HEK293T (cell line): Measurements from ENCODE around the gene BACH2.

Experiments
- ARNT ChIP-seq: fragments of 450-650 bp; IDR thresholded peaks from 2 replicates; pipeline ENCODE4 v1.6.1; 2017; ENCODE audit warnings: mild to moderate bottlenecking
- BHLHE40 ChIP-seq: fragments of 450-650 bp; IDR thresholded peaks from 2 replicates; pipeline ENCODE4 v1.6.1; 2016; ENCODE audit warnings: mild to moderate bottlenecking, moderate library complexity, borderline replicate concordance
- FOXA1 ChIP-seq: fragments of 450-650 bp; IDR thresholded peaks from 2 replicates; pipeline ENCODE4 v1.6.1; 2016; ENCODE audit warnings: mild to moderate bottlenecking
- FOXK2 ChIP-seq: fragments of 450-650 bp; IDR thresholded peaks from 2 replicates; pipeline ENCODE4 v1.6.1; 2016; ENCODE audit warnings: mild to moderate bottlenecking
- FOXM1 ChIP-seq: fragments of 450-650 bp; IDR thresholded peaks from 2 replicates; pipeline ENCODE4 v1.6.1; 2017; ENCODE audit warnings: mild to moderate bottlenecking, borderline replicate concordance
- HDGF ChIP-seq: fragments of 450-650 bp; IDR thresholded peaks from 2 replicates; pipeline ENCODE4 v1.6.1; 2017; ENCODE audit warnings: antibody characterized with exemption, borderline replicate concordance
- NFRKB ChIP-seq: fragments of 450-650 bp; IDR thresholded peaks from 2 replicates; pipeline ENCODE4 v1.6.1; 2016; ENCODE audit warnings: mild to moderate bottlenecking, moderate library complexity
- PKNOX1 ChIP-seq: fragments of 450-650 bp; IDR thresholded peaks from 2 replicates; pipeline ENCODE4 v1.6.1; 2016
- SP1 ChIP-seq: fragments of 450-650 bp; IDR thresholded peaks from 2 replicates; pipeline ENCODE4 v1.6.1; 2017
- SUZ12 ChIP-seq: fragments of 450-650 bp; IDR thresholded peaks from 2 replicates; pipeline ENCODE4 v1.6.1; 2016; ENCODE audit warnings: mild to moderate bottlenecking

GRCh38 chr6:90219209-90219985, 77.2 kb downstream of the BACH2 start:
- TF ChIP-seq SUZ12 (no peak), SP1 (no peak), ARNT (no peak), HDGF (no peak), BHLHE40 (no peak), NFRKB (no peak), FOXA1 (no peak), FOXM1 (no peak), PKNOX1 (peak; percentile 74), FOXK2 (no peak)
